ENCODE measurements around the gene PXMP2.

GRCh38 chr12:132723764-132724140 is 36.4 kb downstream of the PXMP2 start:
- TF ChIP-seq CTCF (optimal IDR thresholded peaks at IDR 0.05 in 1 of 3, IDR thresholded peaks at IDR 0.05 in 1 of 3, conservative IDR thresholded peaks at IDR 0.05 in 1 of 3; ENCODE audit: extremely low read depth in 1 of 3, insufficient read depth in 2 of 3, low read length in 3 of 3) (no peak), EZH2 (IDR thresholded peaks at IDR 0.05; ENCODE audit: low read length) (no peak)
